ENCODE measurements around the gene LAMB4.

DNA sequence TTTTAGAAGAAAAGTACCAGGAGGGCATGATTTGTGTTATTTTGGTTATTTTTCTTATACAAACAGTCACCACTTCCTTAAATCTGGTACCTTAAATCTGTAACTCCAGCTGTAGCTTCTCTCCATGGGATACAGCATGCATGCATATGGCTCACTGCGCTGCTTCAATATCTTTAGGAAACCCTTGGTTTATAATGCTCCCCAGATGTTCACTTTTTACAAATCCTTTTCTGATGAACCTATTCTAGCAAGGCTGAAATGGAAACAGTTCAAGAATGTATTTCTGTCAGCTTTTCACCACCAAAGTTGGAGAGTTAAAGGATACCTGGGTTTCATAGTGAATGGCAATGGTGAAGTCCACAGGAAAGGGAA, 50.9 kb downstream of the LAMB4 start:
- TF ChIP-seq, protein P1, sequence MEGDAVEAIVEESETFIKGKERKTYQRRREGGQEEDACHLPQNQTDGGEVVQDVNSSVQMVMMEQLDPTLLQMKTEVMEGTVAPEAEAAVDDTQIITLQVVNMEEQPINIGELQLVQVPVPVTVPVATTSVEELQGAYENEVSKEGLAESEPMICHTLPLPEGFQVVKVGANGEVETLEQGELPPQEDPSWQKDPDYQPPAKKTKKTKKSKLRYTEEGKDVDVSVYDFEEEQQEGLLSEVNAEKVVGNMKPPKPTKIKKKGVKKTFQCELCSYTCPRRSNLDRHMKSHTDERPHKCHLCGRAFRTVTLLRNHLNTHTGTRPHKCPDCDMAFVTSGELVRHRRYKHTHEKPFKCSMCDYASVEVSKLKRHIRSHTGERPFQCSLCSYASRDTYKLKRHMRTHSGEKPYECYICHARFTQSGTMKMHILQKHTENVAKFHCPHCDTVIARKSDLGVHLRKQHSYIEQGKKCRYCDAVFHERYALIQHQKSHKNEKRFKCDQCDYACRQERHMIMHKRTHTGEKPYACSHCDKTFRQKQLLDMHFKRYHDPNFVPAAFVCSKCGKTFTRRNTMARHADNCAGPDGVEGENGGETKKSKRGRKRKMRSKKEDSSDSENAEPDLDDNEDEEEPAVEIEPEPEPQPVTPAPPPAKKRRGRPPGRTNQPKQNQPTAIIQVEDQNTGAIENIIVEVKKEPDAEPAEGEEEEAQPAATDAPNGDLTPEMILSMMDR (IDR thresholded peaks at IDR 0.05), result no peak
- no peak for TF ChIP-seq POLR2A (IDR thresholded peaks at IDR 0.05)
